Measurements from ENCODE around the gene PHKB. TPM values are rescaled to one million over a fixed set of nuclear protein-coding genes. Genes with fewer than 3 reads are reported as not detected.
"Not testable (repeated sequence)": the region's sequence is repeated elsewhere in the genome, so short reads cannot be mapped to it uniquely, and the experiment has no call there.

Gene PHKB
- total RNA-seq (2014; rRNA removed; shearing (Covaris generic)), result 42.1 and 45.1 TPM in 2 replicates
- 19.2 and 24.2 TPM in 2 replicates for polyA plus RNA-seq (2015; cell fraction: cytosol; rRNA removed)
- 60.8 and 82.8 TPM in 2 replicates for polyA plus RNA-seq (2015; cell fraction: nucleus; rRNA removed)

DNA sequence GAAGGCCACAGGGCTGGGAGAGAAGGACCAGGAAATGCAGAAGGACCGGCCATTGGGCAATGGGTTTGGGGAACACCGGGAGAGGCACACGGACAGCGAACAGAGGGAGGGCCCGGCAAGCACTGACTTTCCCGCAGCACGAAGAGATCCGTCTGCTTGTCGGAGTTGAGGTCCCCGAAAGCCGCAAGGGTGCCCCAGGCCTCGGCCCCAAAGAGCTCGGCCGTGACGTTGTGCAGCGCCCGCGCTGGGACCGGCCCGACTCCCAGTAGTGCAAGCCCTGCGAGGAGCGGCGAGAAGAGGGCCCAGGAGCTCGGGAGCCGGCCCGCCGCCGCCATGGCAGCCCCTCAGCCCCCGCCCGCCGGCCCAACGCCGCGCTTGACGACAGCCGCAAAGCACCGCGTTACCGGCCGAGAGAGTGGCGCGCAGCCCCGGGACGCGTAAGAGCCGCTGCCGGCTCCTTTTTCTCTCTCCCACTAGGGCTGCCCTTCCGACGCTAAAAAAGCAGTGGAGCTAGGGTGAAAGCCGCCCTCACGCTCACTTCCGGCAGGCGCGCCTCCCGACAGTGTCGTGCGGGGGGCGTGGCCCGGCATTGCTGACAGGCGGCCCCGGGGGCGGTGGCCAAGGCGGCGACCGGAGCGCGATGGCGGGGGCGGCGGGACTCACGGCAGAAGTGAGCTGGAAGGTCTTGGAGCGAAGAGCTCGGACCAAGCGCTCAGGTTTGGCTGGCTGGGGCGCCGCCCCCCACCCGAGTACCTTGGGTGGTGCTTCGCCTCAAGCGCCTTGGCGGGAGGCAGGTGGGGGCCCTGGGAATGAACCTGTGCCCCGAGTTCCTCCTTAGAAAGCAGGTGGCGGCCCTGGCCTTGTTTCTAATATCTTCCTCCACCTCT lies at the start of gene PHKB, which contains the start of gene ITFG1:
Gene PHKB, plus strand, starts transcription at position 621 of the 887 bp plus-strand sequence. Its CDS starts 20 bp downstream, at position 641.
Gene ITFG1, minus strand, starts transcription at position 353 of the 887 bp plus-strand sequence. Its CDS starts 18 bp downstream, at position 335.
- peak; percentile 81 for DNase-seq (ENCODE audit: low read depth, low spot score)
- in situ Hi-C loops (cut with HindIII; ENCODE audit: low pct_unique_long_range_greater_than_20kb, low sequenced_read_pairs), result no loop called here

- in situ Hi-C loops (cut with HindIII; ENCODE audit: low pct_unique_long_range_greater_than_20kb, low sequenced_read_pairs), result no loop called here
- DNase-seq (ENCODE audit: low read depth, low spot score), result no peak
These were observed 48.1 kb upstream of the PHKB start for GRCh38 chr16:47413041-47413440.

GRCh38 chr16:47416869-47417268 lies 44.3 kb upstream of the PHKB start:
- no peak for DNase-seq (ENCODE audit: low read depth, low spot score)
- in situ Hi-C loops (cut with HindIII; ENCODE audit: low pct_unique_long_range_greater_than_20kb, low sequenced_read_pairs), result no loop called here

DNA sequence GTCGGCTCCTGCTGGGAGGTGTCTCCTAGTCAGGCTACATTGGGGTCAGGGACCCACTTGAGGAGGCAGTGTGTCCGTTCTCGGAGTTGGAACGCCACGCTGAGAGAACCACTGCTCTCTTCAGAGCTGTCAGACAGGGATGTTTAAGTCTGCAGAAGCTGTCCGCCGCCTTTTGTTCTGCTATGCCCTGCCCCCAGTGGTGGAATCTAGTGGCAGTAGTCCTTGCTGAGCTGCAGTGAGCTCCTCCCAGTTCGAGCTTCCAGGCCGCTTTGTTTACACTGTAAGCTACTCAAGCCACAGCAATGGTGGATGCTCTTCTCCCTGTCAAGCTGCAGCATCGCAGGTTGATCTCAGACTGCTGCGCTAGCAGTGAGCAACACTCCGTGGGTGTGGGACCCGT lies 36.3 kb upstream of the PHKB start:
- in situ Hi-C loops (cut with HindIII; ENCODE audit: low pct_unique_long_range_greater_than_20kb, low sequenced_read_pairs), result no loop called here

DNA sequence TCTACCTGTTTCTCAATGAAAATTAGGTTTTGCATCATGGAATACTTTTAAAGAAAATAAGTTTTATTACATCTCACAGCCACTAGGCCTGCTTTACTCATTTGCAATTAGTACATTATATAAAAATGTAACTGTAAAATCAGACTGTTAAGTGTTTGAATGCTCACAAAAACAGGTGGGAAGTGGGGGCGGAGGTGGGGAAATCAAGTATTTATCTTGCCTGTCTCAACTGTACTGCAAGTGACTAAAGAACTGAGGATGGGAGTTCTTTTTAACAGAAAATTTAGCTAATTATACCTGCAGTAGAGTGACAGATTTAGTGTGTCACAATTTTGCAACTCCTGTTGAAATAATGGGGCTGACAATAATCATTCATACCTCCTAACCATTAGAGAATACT lies 34.3 kb upstream of the PHKB start:
- no peak for DNase-seq (ENCODE audit: low read depth, low spot score)
- in situ Hi-C loops (cut with HindIII; ENCODE audit: low pct_unique_long_range_greater_than_20kb, low sequenced_read_pairs), result no loop called here

More for the DNA sequence above, 36.3 kb upstream of the PHKB start:
- DNase-seq (ENCODE audit: low read depth, low spot score), result no peak

DNA sequence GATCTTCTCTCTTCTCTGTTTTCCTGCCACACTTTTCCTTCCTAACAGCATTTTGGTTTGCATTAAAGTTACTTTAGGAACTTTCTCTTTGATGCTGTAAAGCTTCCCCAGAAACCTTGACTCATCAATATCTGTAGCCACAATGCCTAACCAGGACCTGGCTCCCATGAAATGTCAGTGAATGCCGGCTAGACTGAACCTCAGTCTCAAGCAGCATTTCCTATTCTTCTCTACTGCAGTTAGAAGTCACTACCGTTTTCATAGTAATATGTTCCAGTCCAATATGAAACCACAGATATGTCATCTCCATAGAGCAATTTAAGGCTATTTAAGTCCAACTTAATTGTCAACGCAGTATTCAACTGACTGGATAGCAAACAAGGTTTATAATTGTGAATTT lies 29.2 kb upstream of the PHKB start:
- in situ Hi-C loops (cut with HindIII; ENCODE audit: low pct_unique_long_range_greater_than_20kb, low sequenced_read_pairs), result no loop called here
- DNase-seq (ENCODE audit: low read depth, low spot score), result no peak

- DNase-seq (ENCODE audit: low read depth, low spot score); in situ Hi-C loops (cut with HindIII; ENCODE audit: low pct_unique_long_range_greater_than_20kb, low sequenced_read_pairs): not testable (repeated sequence)
These were observed 26.9 kb upstream of the PHKB start for GRCh38 chr16:47434274-47434673.

DNA sequence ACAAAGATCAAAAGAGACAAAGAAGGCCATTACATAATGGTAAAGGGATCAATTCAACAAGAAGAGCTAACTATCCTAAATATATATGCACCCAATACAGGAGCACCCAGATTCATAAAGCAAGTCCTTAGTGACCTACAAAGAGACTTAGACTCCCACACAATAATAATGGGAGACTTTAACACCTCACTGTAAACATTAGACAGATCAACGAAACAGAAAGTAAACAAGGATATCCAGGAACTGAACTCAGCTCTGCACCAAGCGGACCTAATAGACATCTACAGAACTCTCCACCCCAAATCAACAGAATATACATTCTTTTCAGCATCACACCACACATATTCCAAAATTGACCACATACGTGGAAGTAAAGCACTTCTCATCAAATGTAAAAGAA lies 21.1 kb upstream of the PHKB start:
- DNase-seq (ENCODE audit: low read depth, low spot score); in situ Hi-C loops (cut with HindIII; ENCODE audit: low pct_unique_long_range_greater_than_20kb, low sequenced_read_pairs): not testable (repeated sequence)

- DNase-seq (ENCODE audit: low read depth, low spot score); in situ Hi-C loops (cut with HindIII; ENCODE audit: low pct_unique_long_range_greater_than_20kb, low sequenced_read_pairs): not testable (repeated sequence)
These were observed 18.2 kb upstream of the PHKB start for GRCh38 chr16:47442884-47443283.

GRCh38 chr16:47446431-47446830 lies 14.7 kb upstream of the PHKB start:
- in situ Hi-C loops (cut with HindIII; ENCODE audit: low pct_unique_long_range_greater_than_20kb, low sequenced_read_pairs), result no loop called here
- no peak for DNase-seq (ENCODE audit: low read depth, low spot score)

DNA sequence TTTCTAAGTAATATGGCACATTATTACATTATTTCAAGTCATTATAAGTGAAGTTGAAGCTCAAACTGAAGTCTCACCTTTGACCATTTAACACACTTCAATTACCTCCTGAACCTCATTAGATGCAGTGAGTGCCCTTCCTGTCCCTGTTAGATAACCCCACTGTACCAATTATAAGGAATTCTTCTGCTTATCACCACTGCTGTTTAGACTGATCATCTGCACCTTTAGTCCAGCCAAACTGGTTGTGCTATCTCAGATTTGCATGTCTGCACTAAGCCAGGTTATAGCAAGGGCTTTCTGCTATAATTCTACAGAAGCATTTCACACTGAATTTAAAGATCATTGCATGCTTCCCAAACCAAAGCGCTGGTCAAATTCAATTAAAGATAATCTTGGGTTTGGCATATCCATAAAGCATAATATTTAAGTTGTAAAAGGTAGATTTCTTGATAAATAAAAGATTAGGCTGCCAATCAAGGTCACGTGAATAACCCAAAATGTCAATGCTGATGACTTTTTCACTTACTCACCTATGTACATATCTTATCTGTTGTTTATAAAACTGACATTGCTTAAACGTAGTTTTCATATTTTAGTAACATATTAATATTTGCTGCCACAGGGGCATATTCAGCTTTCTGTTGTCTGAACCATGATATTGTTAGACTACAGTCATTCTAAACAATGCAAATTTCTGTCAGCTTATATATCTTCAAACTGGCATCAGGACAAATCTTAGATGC lies 12.1 kb upstream of the PHKB start:
- in situ Hi-C loops (cut with HindIII; ENCODE audit: low pct_unique_long_range_greater_than_20kb, low sequenced_read_pairs), result no loop called here
- no peak for DNase-seq (ENCODE audit: low read depth, low spot score)

DNA sequence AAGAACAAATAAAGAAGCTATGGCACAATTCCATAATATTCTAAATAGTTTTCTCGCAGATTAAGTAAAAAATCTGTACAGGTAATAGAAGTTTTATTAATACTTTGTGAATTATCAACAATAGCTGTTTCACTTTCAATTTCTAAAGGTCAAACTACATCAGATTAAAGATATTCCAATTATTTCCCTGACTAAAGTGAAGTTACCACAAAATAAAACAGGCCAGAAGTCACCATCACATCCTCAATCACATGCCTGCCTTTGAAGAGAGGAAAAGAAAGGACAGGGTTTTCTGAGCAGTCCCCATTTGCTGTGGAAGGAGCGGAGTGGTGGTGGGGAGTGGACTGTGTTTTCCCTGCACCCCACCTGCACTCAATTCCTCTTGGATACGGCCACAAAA lies 11.3 kb upstream of the PHKB start:
- no peak for DNase-seq (ENCODE audit: low read depth, low spot score)
- in situ Hi-C loops (cut with HindIII; ENCODE audit: low pct_unique_long_range_greater_than_20kb, low sequenced_read_pairs), result no loop called here

GRCh38 chr16:47458331-47458730 lies 2.8 kb upstream of the PHKB start:
- in situ Hi-C loops (cut with HindIII; ENCODE audit: low pct_unique_long_range_greater_than_20kb, low sequenced_read_pairs), result no loop called here
- DNase-seq (ENCODE audit: low read depth, low spot score), result no peak

GRCh38 chr16:47459603-47460002 lies 1.5 kb upstream of the PHKB start:
- in situ Hi-C loops (cut with HindIII; ENCODE audit: low pct_unique_long_range_greater_than_20kb, low sequenced_read_pairs), result no loop called here
- DNase-seq (ENCODE audit: low read depth, low spot score), result no peak

GRCh38 chr16:47460359-47460710 lies 796 bp upstream of the PHKB start:
- DNase-seq (ENCODE audit: low read depth, low spot score), result no peak
- in situ Hi-C loops (cut with HindIII; ENCODE audit: low pct_unique_long_range_greater_than_20kb, low sequenced_read_pairs), result no loop called here

DNA sequence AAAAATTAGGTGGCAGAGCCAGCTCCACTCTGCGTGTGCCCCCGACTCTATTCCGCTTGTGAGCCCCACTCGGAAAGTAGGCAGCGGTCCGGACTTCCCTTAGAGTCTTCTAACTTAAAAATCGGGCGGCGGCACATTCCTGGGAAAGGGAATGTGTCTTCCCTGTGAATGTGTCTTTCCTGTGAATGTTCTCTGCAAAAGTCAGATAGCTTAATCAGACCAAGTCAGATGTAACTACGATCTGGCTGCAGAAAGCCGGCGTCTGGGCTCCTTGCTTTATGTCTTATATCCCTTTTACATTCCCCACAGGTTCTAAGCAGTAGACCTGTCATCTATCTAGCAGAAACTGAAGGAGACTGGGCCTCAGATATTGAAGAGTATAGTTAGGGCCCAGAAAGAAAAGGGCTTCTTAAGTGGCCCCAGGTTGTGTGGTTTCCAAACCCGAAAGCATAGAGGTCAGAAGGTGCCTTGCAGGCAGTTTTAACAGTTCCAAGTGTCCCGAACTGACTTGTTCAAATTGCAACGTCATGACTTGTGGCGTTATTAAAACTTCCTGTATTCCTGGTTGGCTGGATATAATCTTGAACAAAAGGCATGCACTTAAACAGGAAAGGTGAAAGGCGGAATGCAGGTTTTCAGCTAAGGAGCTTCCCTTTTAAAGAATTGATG lies 601 bp downstream of the PHKB start:
- peak; percentile 60 for DNase-seq (ENCODE audit: low read depth, low spot score)
- in situ Hi-C loops (cut with HindIII; ENCODE audit: low pct_unique_long_range_greater_than_20kb, low sequenced_read_pairs), result no loop called here

- DNase-seq (ENCODE audit: low read depth, low spot score), result peak; percentile 9
- in situ Hi-C loops (cut with HindIII; ENCODE audit: low pct_unique_long_range_greater_than_20kb, low sequenced_read_pairs), result no loop called here
These were observed 2.9 kb downstream of the PHKB start for GRCh38 chr16:47463771-47464624.

All from SK-MEL-5 (cell line).